Mesenchymal stem cell (in vitro differentiated cells and primary cell): ENCODE results near the gene CBX2.

Source experiments
- DNase-seq: peaks from one replicate; pipeline ENCODE4 v3.0.0-alpha.2; 2013
- H2AFZ ChIP-seq: one replicate; pipeline ENCODE4 v1.6.1; 2013; ENCODE audit warnings: low read depth, mild to moderate bottlenecking, control low read depth, inconsistent platforms, low read length, moderate library complexity
- H2AK5ac ChIP-seq: 2 replicates; pipeline ENCODE4 v1.6.1; 2013; ENCODE audit warnings: low read length, moderate library complexity, mild to moderate bottlenecking, inconsistent platforms; ENCODE audit not compliant: severe bottlenecking
- H2BK120ac ChIP-seq: one replicate; pipeline ENCODE4 v1.6.1; 2013; ENCODE audit warnings: low read depth, mild to moderate bottlenecking, inconsistent platforms, low read length, moderate library complexity
- H2BK12ac ChIP-seq, 2 experiments: one replicate each; pipeline ENCODE4 v1.6.1; 2013; ENCODE audit warnings: inconsistent platforms in 2 of 2, low read length in 2 of 2, mild to moderate bottlenecking in 2 of 2, moderate library complexity in 2 of 2, control low read depth in 1 of 2
- H2BK15ac ChIP-seq: one replicate; pipeline ENCODE4 v1.6.1; 2013; ENCODE audit warnings: mild to moderate bottlenecking, low read depth, inconsistent platforms; ENCODE audit not compliant: poor library complexity, severe bottlenecking
- H2BK5ac ChIP-seq: 2 replicates; pipeline ENCODE4 v1.6.1; 2013; ENCODE audit warnings: low read depth, mild to moderate bottlenecking, low read length, control low read depth, inconsistent platforms; ENCODE audit not compliant: poor library complexity, severe bottlenecking
- H3K14ac ChIP-seq, 2 experiments: one replicate each; pipeline ENCODE4 v1.6.1; 2013; ENCODE audit warnings: inconsistent platforms in 2 of 2, low read length in 2 of 2, control low read depth in 1 of 2, mild to moderate bottlenecking in 1 of 2, moderate library complexity in 1 of 2
- H3K18ac ChIP-seq, 2 experiments: one replicate each; pipeline ENCODE4 v1.6.1; 2013; ENCODE audit warnings: inconsistent platforms in 2 of 2, low read length in 2 of 2, control low read depth in 1 of 2, low read depth in 1 of 2, mild to moderate bottlenecking in 1 of 2
- H3K23ac ChIP-seq, 2 experiments: one replicate each; pipeline ENCODE4 v1.6.1; 2013; ENCODE audit warnings: inconsistent platforms in 2 of 2, low read length in 2 of 2, mild to moderate bottlenecking in 2 of 2, moderate library complexity in 2 of 2, control low read depth in 1 of 2
- H3K27ac ChIP-seq: 2 replicates; pipeline ENCODE4 v1.5.1; 2013; ENCODE audit warnings: mild to moderate bottlenecking, moderate library complexity, low read length, control low read depth, inconsistent platforms; ENCODE audit not compliant: poor library complexity, severe bottlenecking
- H3K27me3 ChIP-seq, 2 experiments: 2 replicates each; pipeline versions ENCODE4 v1.6.1 to v1.7.0; 2013; ENCODE audit warnings: low read length in 2 of 2, mild to moderate bottlenecking in 2 of 2, moderate library complexity in 2 of 2, control low read depth in 1 of 2, inconsistent platforms in 1 of 2; ENCODE audit not compliant: control insufficient read depth in 1 of 2, insufficient read depth in 1 of 2
- H3K36me3 ChIP-seq, 2 experiments: 2 replicates each; pipeline versions ENCODE4 v1.6.1 to v1.7.0; 2013; ENCODE audit warnings: low read length in 2 of 2, control low read depth in 1 of 2, inconsistent platforms in 1 of 2, low read depth in 1 of 2, mild to moderate bottlenecking in 1 of 2; ENCODE audit not compliant: insufficient read depth in 2 of 2, control insufficient read depth in 1 of 2
- H3K4ac ChIP-seq, 2 experiments: one replicate each; pipeline ENCODE4 v1.6.1; 2013; ENCODE audit warnings: inconsistent platforms in 2 of 2, low read length in 2 of 2, mild to moderate bottlenecking in 2 of 2, moderate library complexity in 2 of 2, control low read depth in 1 of 2, low read depth in 1 of 2
- H3K4me1 ChIP-seq: 2 replicates; pipeline ENCODE4 v1.6.1; 2013; ENCODE audit warnings: low read depth, low read length, control low read depth; ENCODE audit not compliant: control insufficient read depth, insufficient read depth
- H3K4me2 ChIP-seq: 2 replicates; pipeline ENCODE4 v1.6.1; 2013; ENCODE audit warnings: low read length, mild to moderate bottlenecking, inconsistent platforms; ENCODE audit not compliant: poor library complexity, severe bottlenecking
- H3K4me3 ChIP-seq, 2 experiments: 2 replicates each; pipeline versions ENCODE4 v1.5.1 to v1.7.0; 2013; ENCODE audit warnings: low read length in 2 of 2, mild to moderate bottlenecking in 2 of 2, control low read depth in 1 of 2, low read depth in 1 of 2; ENCODE audit not compliant: insufficient read depth in 1 of 2
- H3K79me1 ChIP-seq: replicated peaks from 2 replicates; pipeline ENCODE4 v1.6.1; 2013; ENCODE audit warnings: mild to moderate bottlenecking, control low read depth, low read length, inconsistent platforms; ENCODE audit not compliant: poor library complexity, severe bottlenecking
- H3K9ac ChIP-seq: 2 replicates; pipeline ENCODE4 v1.7.0; 2013; ENCODE audit warnings: mild to moderate bottlenecking, low read length, moderate library complexity
- H3K9me3 ChIP-seq: 2 replicates; pipeline ENCODE4 v1.7.0; 2013; ENCODE audit warnings: mild to moderate bottlenecking, low read length; ENCODE audit not compliant: control insufficient read depth
- H4K8ac ChIP-seq: one replicate; pipeline ENCODE4 v1.6.1; 2013; ENCODE audit warnings: inconsistent platforms, mild to moderate bottlenecking, low read length, moderate library complexity
- H4K91ac ChIP-seq: one replicate; pipeline ENCODE4 v1.6.1; 2013; ENCODE audit warnings: mild to moderate bottlenecking, low read length, inconsistent platforms
- WGBS: methylation state at CpG from one replicate; pipeline ENCODE4 v1.1.7; 2013; ENCODE audit warnings: mixed read lengths; 5-methylcytosine and 5-hydroxymethylcytosine counted together

The CBX2 gene

GRCh38 chr17:79801156-79802038 lies 23.4 kb downstream of the CBX2 start:
- H3K27me3 ChIP-seq: peaks cover 84 to 88% of the 10 kb centered on the region in 2 experiments
- peak overlapping the region in 1 of 2 experiments; percentile 8 for H3K4me3 ChIP-seq
- H3K4ac ChIP-seq: no peak overlapping the region
- H3K14ac ChIP-seq: no peak overlapping the region
- no peak overlapping the region for H2BK12ac ChIP-seq
- H3K9me3 ChIP-seq: peaks cover 8% of the 10 kb centered on the region
- H3K23ac ChIP-seq: no peak overlapping the region
- peaks cover 40% of the 10 kb centered on the region for H3K4me1 ChIP-seq
- no peak overlapping the region for H2AK5ac ChIP-seq
- 8% methylated on average over 36 of the region's 52 CpGs for WGBS
- peak overlapping the region; percentile 54 for H3K4me2 ChIP-seq
- no peaks in the 10 kb centered on the region for H3K36me3 ChIP-seq
- H3K79me1 ChIP-seq: no peaks in the 10 kb centered on the region
- no peak overlapping the region for H3K27ac ChIP-seq
- no peak overlapping the region for H2BK15ac ChIP-seq
- no peak overlapping the region for H2AFZ ChIP-seq
- H3K18ac ChIP-seq: no peak overlapping the region
- no peak overlapping the region for H2BK120ac ChIP-seq
- no peak overlapping the region for H3K9ac ChIP-seq
- H4K91ac ChIP-seq: no peak overlapping the region
- no peak overlapping the region for H2BK5ac ChIP-seq
- DNase-seq: no peak
- H4K8ac ChIP-seq: no peak overlapping the region

GRCh38 chr17:79802039-79802735 lies 24.2 kb downstream of the CBX2 start:
- Histone ChIP-seq H2AK5ac (no peak overlapping the region), H3K27me3 (peaks cover 92 to 95% of the 10 kb centered on the region in 2 experiments), H3K4me3 (no peak overlapping the region), H3K9me3 (peaks cover 8% of the 10 kb centered on the region), H3K9ac (no peak overlapping the region), H2BK15ac (peak overlapping the region; percentile 45), H3K27ac (no peak overlapping the region), H2AFZ (no peak overlapping the region), H3K14ac (no peak overlapping the region), H4K91ac (no peak overlapping the region), H2BK5ac (no peak overlapping the region), H3K79me1 (no peaks in the 10 kb centered on the region), H3K4ac (no peak overlapping the region), H3K4me1 (peaks cover 40% of the 10 kb centered on the region), H3K23ac (no peak overlapping the region), H2BK120ac (no peak overlapping the region), H3K36me3 (no peaks in the 10 kb centered on the region), H3K18ac (no peak overlapping the region), H3K4me2 (no peak overlapping the region), H4K8ac (no peak overlapping the region), H2BK12ac (no peak overlapping the region)
- no peak for DNase-seq
- WGBS: 31% methylated on average over 10 of the region's 11 CpGs

GRCh38 chr17:79802736-79803420 lies 24.9 kb downstream of the CBX2 start:
- Histone ChIP-seq H3K27me3 (peaks cover 99 to 100% of the 10 kb centered on the region in 2 experiments), H3K9me3 (peaks cover 8% of the 10 kb centered on the region), H2BK15ac (peak overlapping the region; percentile 45), H2BK120ac (no peak overlapping the region), H3K9ac (no peak overlapping the region), H2BK12ac (no peak overlapping the region), H3K4ac (no peak overlapping the region), H3K27ac (no peak overlapping the region), H3K4me2 (no peak overlapping the region), H3K14ac (no peak overlapping the region), H2BK5ac (no peak overlapping the region), H2AK5ac (no peak overlapping the region), H4K91ac (no peak overlapping the region), H3K4me3 (no peak overlapping the region), H3K18ac (no peak overlapping the region), H3K23ac (no peak overlapping the region), H3K36me3 (no peaks in the 10 kb centered on the region), H2AFZ (no peak overlapping the region), H4K8ac (no peak overlapping the region), H3K79me1 (no peaks in the 10 kb centered on the region), H3K4me1 (peaks cover 38% of the 10 kb centered on the region)
- WGBS: 12% methylated on average over 53 of the region's 57 CpGs
- DNase-seq: no peak
